Brain microvascular endothelial cell (primary cell): Measurements from ENCODE around the gene GOLGA6B.
A peak's percentile ranks its signal among the peaks of the same experiment; 100 is the strongest.

Experiments used
- DNase-seq: peaks from one replicate; pipeline ENCODE4 v3.0.0-alpha.2; 2020
- H3K27ac ChIP-seq: fragments of 250-450 bp; sonication (Bioruptor Pico); 2 replicates; pipeline ENCODE4 v1.5.1; 2020; ENCODE audit warnings: mild to moderate bottlenecking, moderate library complexity
- H3K27me3 ChIP-seq: fragments of 250-450 bp; sonication (Bioruptor Pico); replicated peaks from 2 replicates; pipeline ENCODE4 v1.5.1; 2020; ENCODE audit warnings: mild to moderate bottlenecking
- H3K36me3 ChIP-seq: fragments of 250-450 bp; sonication (Bioruptor Pico); replicated peaks from 2 replicates; pipeline ENCODE4 v1.5.1; 2020; ENCODE audit warnings: mild to moderate bottlenecking
- H3K4me3 ChIP-seq: 2 replicates; pipeline ENCODE4 v1.5.1; 2011; ENCODE audit warnings: low read depth, mild to moderate bottlenecking, control low read depth, low read length, moderate library complexity
- in situ Hi-C: cut with HindIII; loops from 2 replicates; pipeline ENCODE4 v1.10.0; 2017; ENCODE audit warnings: low sequenced_read_pairs, low pct_ligation_motif_present
- TF ChIP-seq, protein P1 (sequence below): IDR thresholded peaks from 2 replicates; pipeline ENCODE4 v1.5.1; 2011; ENCODE audit warnings: low read depth, mild to moderate bottlenecking, moderate library complexity, low read length, control low read depth, inconsistent platforms; ENCODE audit errors: missing control alignments

GOLGA6B gene

GRCh38 chr15:72682772-72683171, 28.3 kb downstream of the GOLGA6B start:
- no peak for DNase-seq
- peaks cover 9% of the 10 kb centered on the region for H3K27me3 ChIP-seq
- H3K36me3 ChIP-seq: no peaks in the 10 kb centered on the region
- H3K4me3 ChIP-seq: no peak overlapping the region
- TF ChIP-seq, protein P1, sequence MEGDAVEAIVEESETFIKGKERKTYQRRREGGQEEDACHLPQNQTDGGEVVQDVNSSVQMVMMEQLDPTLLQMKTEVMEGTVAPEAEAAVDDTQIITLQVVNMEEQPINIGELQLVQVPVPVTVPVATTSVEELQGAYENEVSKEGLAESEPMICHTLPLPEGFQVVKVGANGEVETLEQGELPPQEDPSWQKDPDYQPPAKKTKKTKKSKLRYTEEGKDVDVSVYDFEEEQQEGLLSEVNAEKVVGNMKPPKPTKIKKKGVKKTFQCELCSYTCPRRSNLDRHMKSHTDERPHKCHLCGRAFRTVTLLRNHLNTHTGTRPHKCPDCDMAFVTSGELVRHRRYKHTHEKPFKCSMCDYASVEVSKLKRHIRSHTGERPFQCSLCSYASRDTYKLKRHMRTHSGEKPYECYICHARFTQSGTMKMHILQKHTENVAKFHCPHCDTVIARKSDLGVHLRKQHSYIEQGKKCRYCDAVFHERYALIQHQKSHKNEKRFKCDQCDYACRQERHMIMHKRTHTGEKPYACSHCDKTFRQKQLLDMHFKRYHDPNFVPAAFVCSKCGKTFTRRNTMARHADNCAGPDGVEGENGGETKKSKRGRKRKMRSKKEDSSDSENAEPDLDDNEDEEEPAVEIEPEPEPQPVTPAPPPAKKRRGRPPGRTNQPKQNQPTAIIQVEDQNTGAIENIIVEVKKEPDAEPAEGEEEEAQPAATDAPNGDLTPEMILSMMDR: no peak
- no peak overlapping the region for H3K27ac ChIP-seq
- in situ Hi-C loops: no loop called here

DNA sequence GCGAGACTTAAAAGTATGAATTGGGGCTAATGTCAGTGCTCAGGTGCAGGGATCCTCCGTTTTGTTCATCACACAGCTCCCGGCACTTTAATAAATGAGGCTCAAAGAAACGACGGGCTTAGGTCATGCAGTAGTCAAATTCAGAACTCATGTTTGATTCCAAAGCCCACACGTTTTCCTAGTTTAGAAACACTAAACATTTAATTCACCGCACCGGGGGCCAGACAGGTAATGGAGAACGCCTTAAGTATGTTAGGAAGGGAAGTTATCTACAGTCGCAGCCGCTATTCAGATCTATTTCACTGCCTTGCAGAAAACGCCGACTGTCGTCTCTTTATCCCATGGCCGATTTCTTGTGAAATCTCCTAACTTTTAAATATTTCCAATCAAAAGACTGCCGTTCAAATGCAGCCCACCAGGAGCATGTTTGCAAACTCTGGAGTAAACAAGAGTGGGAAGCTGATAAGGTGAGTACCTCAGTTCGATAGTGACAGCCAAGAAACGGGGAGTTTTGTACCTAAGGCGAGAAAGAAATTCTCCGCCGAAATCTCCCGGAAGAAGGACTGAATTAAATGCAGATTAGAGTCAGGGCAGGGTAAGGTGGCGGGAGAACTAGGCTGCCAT, 30.9 kb downstream of the GOLGA6B start:
- no peaks in the 10 kb centered on the region for H3K36me3 ChIP-seq
- H3K27ac ChIP-seq: peak overlapping the region; percentile 82
- peak overlapping the region; percentile 89 for H3K4me3 ChIP-seq
- TF ChIP-seq, protein P1: no peak
- in situ Hi-C loops: no loop called here
- no peaks in the 10 kb centered on the region for H3K27me3 ChIP-seq
- DNase-seq: no peak

- no peaks in the 10 kb centered on the region for H3K36me3 ChIP-seq
- peak within 1 kb of the TSS; percentile 82 for H3K27ac ChIP-seq
- H3K4me3 ChIP-seq: peak within 1 kb of the TSS; percentile 89
- in situ Hi-C loops: no loop called here
- peak; percentile 80 for DNase-seq
- H3K27me3 ChIP-seq: no peaks in the 10 kb centered on the region
- TF ChIP-seq, protein P1: no peak
Measured at GRCh38 chr15:72685925-72686794, 31.7 kb downstream of the GOLGA6B start, which contains the start of the genes BBS4 and HIGD2B. BBS4 (plus strand) TSS chr15:72686207; CDS start chr15:72686228, 21 bp downstream. HIGD2B (minus strand) TSS chr15:72686182; CDS start chr15:72676374, 9,808 bp downstream.

- DNase-seq: no peak
- H3K27ac ChIP-seq: no peak overlapping the region
- no peaks in the 10 kb centered on the region for H3K36me3 ChIP-seq
- in situ Hi-C loops: no loop called here
- H3K4me3 ChIP-seq: no peak overlapping the region
- no peaks in the 10 kb centered on the region for H3K27me3 ChIP-seq
- TF ChIP-seq, protein P1: no peak
Measured at GRCh38 chr15:72688697-72689096, 34.2 kb downstream of the GOLGA6B start.

GRCh38 chr15:72690938-72691337, 36.4 kb downstream of the GOLGA6B start:
- TF ChIP-seq, protein P1: no peak
- H3K27ac ChIP-seq: no peak overlapping the region
- DNase-seq: no peak
- no peaks in the 10 kb centered on the region for H3K27me3 ChIP-seq
- H3K36me3 ChIP-seq: no peaks in the 10 kb centered on the region
- in situ Hi-C loops: no loop called here
- H3K4me3 ChIP-seq: no peak overlapping the region
